GM21360 (cell line): ENCODE measurements around the gene ZNF84.

Experiments
- ATAC-seq: cut with Tn5 transposase; IDR thresholded peaks from one replicate; pipeline ENCODE4 v1.9.1; 2021; ENCODE audit warnings: mild to moderate bottlenecking, moderate library complexity; ENCODE audit not compliant: unreplicated experiment

ZNF84 gene

DNA sequence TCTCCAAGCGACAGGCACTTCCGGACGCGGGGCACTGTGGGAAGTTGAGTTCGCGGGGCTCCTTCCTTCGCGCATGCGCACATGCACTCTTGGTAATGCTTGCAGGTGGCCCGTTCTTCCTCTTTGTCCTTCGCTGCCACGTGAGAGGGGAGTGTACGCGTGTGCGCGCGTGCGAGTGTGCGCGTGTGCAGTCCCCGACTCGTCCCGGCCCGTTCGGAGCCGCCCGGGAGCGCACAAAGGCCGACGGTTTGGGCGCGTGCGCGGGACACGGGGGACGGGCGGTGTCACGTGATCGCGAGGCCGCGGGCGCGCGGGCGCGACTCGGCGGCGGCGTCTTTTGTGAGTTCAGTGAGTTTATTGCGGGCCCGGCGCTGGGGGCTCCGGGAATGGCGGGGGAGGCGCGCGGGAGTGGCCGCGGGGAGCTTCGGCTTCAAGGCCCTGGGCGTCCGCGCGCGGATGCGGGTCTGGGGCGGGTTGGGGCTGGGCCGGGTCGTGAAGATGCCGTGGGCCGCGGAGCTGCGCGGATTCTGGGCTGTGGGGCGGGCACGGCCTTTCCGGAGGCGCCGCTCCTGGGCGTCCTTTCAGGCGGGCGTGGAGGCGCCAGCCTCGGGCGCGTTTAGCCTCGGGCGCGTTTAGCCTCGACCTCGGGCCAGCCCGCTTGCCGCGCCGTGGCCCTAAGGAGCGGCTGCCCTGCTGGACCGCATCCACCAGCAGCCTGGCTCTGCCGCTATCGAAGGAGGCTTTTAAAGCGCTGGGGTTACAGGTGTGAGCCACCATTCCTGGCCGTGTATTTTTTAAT, at the start of gene ZNF84:
TSS of gene ZNF84 (plus strand) at position 303 of the 799 bp plus-strand sequence. CDS start 3,959 bp downstream, outside the sequence.
- peak; percentile 90 for ATAC-seq

- no peak for ATAC-seq
Observed at GRCh38 chr12:132998741-132999140, 38.6 kb upstream of the ZNF84 start.

GRCh38 chr12:133010657-133011297, 26.5 kb upstream of the ZNF84 start:
- no peak for ATAC-seq

- no peak for ATAC-seq
Observed at GRCh38 chr12:133023566-133023965, 13.7 kb upstream of the ZNF84 start.

DNA sequence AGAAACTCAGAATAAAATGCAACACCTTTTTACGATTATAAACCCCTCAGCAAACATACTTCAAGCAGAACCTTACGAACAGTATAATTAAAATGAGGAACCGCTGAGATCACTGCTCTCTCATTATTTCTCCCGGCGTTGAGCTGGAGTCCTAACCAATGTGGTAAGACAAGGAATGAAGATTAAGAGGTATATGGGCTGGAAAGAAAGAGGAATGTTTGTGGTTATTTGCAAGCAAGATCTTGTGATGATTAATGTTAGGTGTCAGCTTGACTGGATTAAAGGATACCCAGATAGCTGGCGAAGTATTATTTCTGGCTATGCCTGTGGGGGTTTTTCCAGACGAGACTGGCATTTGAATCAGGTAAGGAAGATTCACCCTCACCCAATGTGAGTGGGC, 10.3 kb upstream of the ZNF84 start:
- no peak for ATAC-seq

GRCh38 chr12:133038118-133038709, 905 bp downstream of the ZNF84 start:
- no peak for ATAC-seq

DNA sequence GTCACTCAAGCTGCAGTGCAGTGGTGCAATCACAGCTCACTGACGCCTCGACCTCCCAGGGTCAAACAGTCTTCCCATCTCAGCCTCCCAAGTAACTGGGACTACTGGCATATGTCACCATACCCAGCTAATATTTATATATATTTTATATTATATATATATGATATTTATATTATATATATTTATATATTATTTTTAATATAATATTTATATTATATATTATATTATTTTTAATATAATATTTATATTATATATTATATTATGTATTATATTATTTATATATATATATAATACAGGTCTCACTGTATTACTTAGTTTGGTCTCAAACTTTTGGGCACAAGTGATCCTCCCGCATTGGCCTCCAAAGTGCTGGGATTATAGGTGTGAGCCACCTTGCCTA, 9.4 kb downstream of the ZNF84 start:
- ATAC-seq = no peak

GRCh38 chr12:133057446-133057845, 20.1 kb downstream of the ZNF84 start:
- ATAC-seq = no peak

DNA sequence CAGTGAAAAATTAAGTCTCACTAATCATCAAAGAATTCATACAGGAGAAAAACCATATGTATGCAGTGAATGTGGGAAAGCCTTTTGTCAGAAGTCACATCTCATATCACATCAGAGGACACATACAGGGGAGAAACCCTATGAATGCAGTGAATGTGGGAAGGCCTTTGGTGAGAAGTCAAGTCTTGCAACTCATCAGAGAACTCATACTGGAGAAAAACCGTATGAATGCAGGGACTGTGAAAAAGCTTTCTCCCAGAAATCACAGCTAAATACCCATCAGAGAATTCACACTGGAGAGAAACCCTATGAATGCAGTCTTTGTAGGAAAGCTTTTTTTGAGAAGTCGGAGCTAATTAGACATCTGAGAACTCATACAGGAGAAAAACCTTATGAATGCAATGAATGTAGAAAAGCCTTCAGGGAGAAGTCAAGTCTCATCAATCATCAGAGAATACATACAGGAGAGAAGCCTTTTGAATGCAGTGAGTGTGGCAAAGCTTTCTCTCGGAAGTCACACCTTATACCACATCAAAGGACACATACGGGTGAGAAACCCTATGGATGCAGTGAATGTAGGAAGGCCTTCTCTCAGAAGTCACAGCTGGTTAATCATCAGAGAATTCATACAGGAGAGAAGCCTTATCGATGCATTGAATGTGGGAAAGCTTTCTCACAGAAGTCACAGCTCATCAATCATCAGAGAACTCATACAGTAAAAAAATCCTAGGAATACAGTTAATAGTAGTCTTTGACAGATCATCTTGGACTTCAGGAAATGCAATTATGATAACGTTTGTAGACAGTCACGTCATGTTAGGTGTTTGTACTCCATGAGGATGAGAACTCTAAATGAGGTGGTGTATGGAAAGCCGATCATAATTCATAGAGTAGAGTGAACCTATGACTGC, 21.1 kb downstream of the ZNF84 start:
- ATAC-seq = no peak

DNA sequence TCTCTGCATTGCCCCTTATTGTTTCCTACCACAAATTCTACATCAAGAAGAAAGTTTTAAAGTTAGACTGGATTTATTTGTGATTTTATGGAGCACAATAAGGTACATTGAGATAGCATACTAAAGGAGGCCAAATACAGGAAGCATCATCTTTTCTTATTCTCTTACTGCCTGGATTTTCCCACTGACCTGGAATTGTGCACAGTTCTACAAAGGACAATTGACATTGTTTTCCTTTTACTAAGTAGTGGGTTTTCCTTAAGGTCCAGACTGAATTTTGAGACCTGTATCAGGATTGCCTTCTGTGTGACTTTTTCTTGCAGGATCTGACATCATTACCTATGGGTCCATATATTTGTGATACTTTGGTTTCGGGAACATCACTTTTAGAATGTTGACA, 24.6 kb downstream of the ZNF84 start:
- ATAC-seq = no peak

GRCh38 chr12:133063556-133063955, 26.2 kb downstream of the ZNF84 start:
- no peak for ATAC-seq

DNA sequence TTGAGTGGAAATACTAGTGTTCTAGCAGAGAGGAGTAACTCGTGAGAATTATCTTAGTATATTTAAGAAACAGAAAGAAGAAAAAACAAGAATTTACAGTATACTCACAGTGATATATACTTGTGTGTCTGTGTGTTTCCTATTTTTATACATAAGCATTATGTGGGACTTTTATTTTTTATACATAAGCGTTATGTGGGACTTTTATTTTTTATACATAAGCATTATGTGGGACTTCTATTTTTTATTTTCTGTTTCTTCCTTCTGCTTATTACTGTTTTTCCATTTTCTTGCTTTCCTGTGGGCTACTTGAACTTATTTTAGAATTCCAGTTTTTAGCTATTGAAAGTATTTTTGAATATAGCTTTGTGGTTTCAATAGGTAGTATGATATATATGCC, 36.5 kb downstream of the ZNF84 start:
- ATAC-seq = no peak

GRCh38 chr12:133080026-133080367, 42.7 kb downstream of the ZNF84 start:
- peak; percentile 76 for ATAC-seq

- peak; percentile 58 for ATAC-seq
Observed at GRCh38 chr12:133080368-133081158, 43.3 kb downstream of the ZNF84 start, which contains the start of gene ZNF140. ZNF140 (plus strand) TSS chr12:133080923; CDS start chr12:133081321, 398 bp downstream.

DNA sequence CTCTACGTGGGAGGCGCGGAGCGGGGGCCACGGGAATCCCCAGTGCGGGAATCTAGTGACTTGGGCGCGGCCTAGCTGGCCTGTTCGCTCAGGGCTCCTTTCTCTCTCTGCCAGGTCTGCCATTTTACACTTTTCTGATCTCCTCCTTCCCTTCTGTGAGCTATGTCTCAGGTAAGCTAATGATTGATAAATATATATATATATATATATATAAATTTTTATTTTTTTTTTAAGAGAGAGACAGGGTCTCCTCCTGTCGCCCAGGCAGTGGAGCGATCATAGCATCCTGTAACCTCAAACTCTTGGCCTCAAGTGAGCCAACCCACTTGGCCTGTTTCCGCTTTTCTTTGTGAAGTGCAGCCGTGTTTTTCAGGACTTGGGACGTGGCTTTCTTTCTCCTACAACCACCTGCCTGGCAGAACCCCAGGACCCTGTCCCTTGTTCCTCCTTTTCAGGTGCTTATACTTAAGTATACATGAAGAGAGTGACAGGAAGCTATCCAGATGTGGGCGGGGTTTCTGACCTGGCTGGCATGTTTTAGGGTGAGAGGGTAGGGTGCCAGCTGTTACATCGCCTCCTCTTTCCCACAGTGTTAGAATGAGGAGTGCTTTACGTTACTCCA, 44.0 kb downstream of the ZNF84 start:
- ATAC-seq = no peak

DNA sequence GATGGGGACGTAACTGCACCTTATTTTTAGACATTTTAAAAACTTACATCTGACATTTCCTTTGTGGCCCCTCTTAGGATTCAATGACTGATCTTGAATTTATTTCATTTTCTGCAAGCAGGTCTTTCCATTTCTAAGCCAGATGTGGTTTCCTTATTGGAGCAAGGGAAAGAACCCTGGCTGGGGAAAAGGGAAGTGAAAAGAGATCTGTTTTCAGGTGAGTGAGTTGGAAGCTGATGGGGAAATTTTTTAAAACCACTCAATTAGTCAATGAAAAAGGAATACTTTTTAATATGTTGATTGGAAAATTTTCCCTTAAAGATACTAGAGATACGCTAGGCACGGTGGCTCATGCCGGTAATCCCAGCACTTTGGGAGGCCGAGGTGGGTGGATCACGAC, 46.0 kb downstream of the ZNF84 start:
- no peak for ATAC-seq

GRCh38 chr12:133105620-133106019, 68.3 kb downstream of the ZNF84 start:
- no peak for ATAC-seq

- ATAC-seq = no peak
Observed at GRCh38 chr12:133106253-133106652, 68.9 kb downstream of the ZNF84 start.

- ATAC-seq = no peak
Observed at GRCh38 chr12:133107121-133107520, 69.8 kb downstream of the ZNF84 start.

- ATAC-seq = no peak
Observed at GRCh38 chr12:133108150-133108549, 70.8 kb downstream of the ZNF84 start.
